OCI-LY7 (cell line): Measurements from ENCODE around the gene ATP2A1. TPM values are rescaled to one million over a fixed set of nuclear protein-coding genes. Genes with fewer than 3 reads are reported as not detected.

Experiments
- BruUV-seq: library from RNA; stranded (reverse); fragments of 400-500 nt; replicated peaks from 2 replicates; lab custom pipeline; 2021; lab: Mats Ljungman, UMichigan
- CTCF ChIA-PET: fragments of 300-600 bp; sonication (Branson Sonifier 250); formaldehyde crosslinking; loops from one replicate; lab custom pipeline; 2022; ENCODE audit warnings: antibody characterized with exemption; ENCODE audit not compliant: unreplicated experiment; lab: Charles Lee
- POLR2A ChIA-PET: fragments of 300-600 bp; sonication (Branson Sonifier 250); formaldehyde crosslinking; loops from one replicate; lab custom pipeline; 2022; ENCODE audit warnings: antibody characterized with exemption; lab: Charles Lee
- DNase-seq: peaks from one replicate; pipeline ENCODE4 v3.0.0-alpha.2; 2015; ENCODE audit warnings: low spot score
- H2AFZ ChIP-seq: fragments of 200-600 bp; sonication (generic), shearing (Covaris generic); 2 replicates; pipeline ENCODE4 v1.6.1; 2014; ENCODE audit warnings: mild to moderate bottlenecking, antibody characterized with exemption, low read length, moderate library complexity
- H3K27ac ChIP-seq: fragments of 200-600 bp; sonication (generic); 2 replicates; pipeline ENCODE4 v1.5.1; 2014; ENCODE audit warnings: mixed run types, low read depth, mild to moderate bottlenecking, moderate library complexity, low read length, inconsistent platforms; ENCODE audit not compliant: poor library complexity, severe bottlenecking
- H3K36me3 ChIP-seq: fragments of 200-600 bp; sonication (generic); 2 replicates; pipeline ENCODE4 v1.6.1; 2014; ENCODE audit warnings: mild to moderate bottlenecking, antibody characterized with exemption, low read length, moderate library complexity, mixed read lengths; ENCODE audit not compliant: insufficient read depth
- H3K4me1 ChIP-seq: fragments of 200-600 bp; sonication (generic); 2 replicates; pipeline ENCODE4 v1.5.1; 2014; ENCODE audit warnings: mild to moderate bottlenecking, low read length; ENCODE audit not compliant: insufficient read depth, poor library complexity, severe bottlenecking
- H3K4me2 ChIP-seq: fragments of 200-600 bp; sonication (generic); 2 replicates; pipeline ENCODE4 v1.6.1; 2014; ENCODE audit warnings: mild to moderate bottlenecking, low read length
- H3K4me3 ChIP-seq: fragments of 200-600 bp; sonication (generic); 2 replicates; pipeline ENCODE4 v1.5.1; 2014; ENCODE audit warnings: mild to moderate bottlenecking, low read depth, low read length; ENCODE audit not compliant: poor library complexity, severe bottlenecking
- H3K79me2 ChIP-seq: fragments of 200-600 bp; sonication (generic); 2 replicates; pipeline ENCODE4 v1.6.1; 2016; ENCODE audit warnings: low read depth, mild to moderate bottlenecking, low read length, moderate library complexity, mixed read lengths; ENCODE audit not compliant: insufficient read depth
- H3K9me2 ChIP-seq: fragments of 200-600 bp; sonication (generic); 2 replicates; pipeline ENCODE4 v1.6.1; 2016; ENCODE audit warnings: mild to moderate bottlenecking, low read length, mixed read lengths; ENCODE audit not compliant: insufficient read depth
- H3K9me3 ChIP-seq: fragments of 200-600 bp; sonication (generic); 2 replicates; pipeline ENCODE4 v1.6.1; 2014; ENCODE audit warnings: mild to moderate bottlenecking, mixed run types, low read length, mixed read lengths
- H4K20me1 ChIP-seq: fragments of 200-600 bp; sonication (generic); 2 replicates; pipeline ENCODE4 v1.6.1; 2014; ENCODE audit warnings: mild to moderate bottlenecking, antibody characterized with exemption, low read length, moderate library complexity, mixed read lengths; ENCODE audit not compliant: insufficient read depth
- CTCF ChIP-seq: fragments of 200-600 bp; sonication (generic); conservative IDR thresholded peaks from 2 replicates; pipeline ENCODE4 v1.5.1; 2014; ENCODE audit warnings: mild to moderate bottlenecking, antibody characterized with exemption, low read length, moderate library complexity, mixed read lengths
- EZH2phosphoT487 ChIP-seq: fragments of 200-600 bp; sonication (generic); IDR thresholded peaks from 2 replicates; pipeline ENCODE4 v1.6.1; 2018; ENCODE audit warnings: low read depth, borderline replicate concordance, mild to moderate bottlenecking, mixed run types, antibody characterized with exemption, low read length, moderate library complexity, mixed read lengths
- intact Hi-C: fragments of 100-400 bp; cut with micrococcal nuclease; formaldehyde crosslinking; loops from one replicate; pipeline ENCODE4 v1.10.0; 2022; ENCODE audit not compliant: unreplicated experiment
- total RNA-seq, 2 experiments: library from RNA; depleted of rRNA in 1 of 2; stranded (reverse); fragments of >200 nt in 1 of 2; shearing (Covaris generic) in 1 of 2; gene quantifications; 2 replicates each; pipeline ENCODE4 v1.2.3, GENCODE V29; 2014 to 2022

Gene ATP2A1
- total RNA-seq, 2 experiments from 2014 or later: 5.0 TPM

GRCh38 chr16:28898266-28898665 lies 20.0 kb downstream of the ATP2A1 start:
- H3K27ac ChIP-seq: no peak overlapping the region
- H3K4me1 ChIP-seq: no peaks in the 10 kb centered on the region
- intact Hi-C loops: no loop called here
- BruUV-seq: no TSS peak
- H3K36me3 ChIP-seq: peaks cover 46% of the 10 kb centered on the region
- no peak overlapping the region for H3K4me3 ChIP-seq
- no peaks in the 10 kb centered on the region for H3K79me2 ChIP-seq
- CTCF ChIA-PET: no interaction called here
- POLR2A ChIA-PET: interaction anchor here (0.6 kb wide), 1 partner anchor 30 kb away, joined by 5 read pairs; no protein-coding TSS in a partner anchor
- no peaks in the 10 kb centered on the region for H4K20me1 ChIP-seq
- TF ChIP-seq CTCF: no peak
- TF ChIP-seq EZH2phosphoT487: no peak
- H3K9me3 ChIP-seq: no peaks in the 10 kb centered on the region
- no peak for DNase-seq
- H3K4me2 ChIP-seq: no peak overlapping the region
- no peaks in the 10 kb centered on the region for H3K9me2 ChIP-seq
- H2AFZ ChIP-seq: no peak overlapping the region

- peaks cover 44% of the 10 kb centered on the region for H3K36me3 ChIP-seq
- H3K9me2 ChIP-seq: no peaks in the 10 kb centered on the region
- H4K20me1 ChIP-seq: no peaks in the 10 kb centered on the region
- TF ChIP-seq EZH2phosphoT487 (no peak), CTCF (no peak)
- no peak overlapping the region for H3K4me2 ChIP-seq
- intact Hi-C loops: no loop called here
- no peak overlapping the region for H2AFZ ChIP-seq
- H3K4me3 ChIP-seq: no peak overlapping the region
- H3K4me1 ChIP-seq: no peaks in the 10 kb centered on the region
- H3K79me2 ChIP-seq: no peaks in the 10 kb centered on the region
- H3K27ac ChIP-seq: no peak overlapping the region
- ChIA-PET POLR2A (interaction anchor here (0.7 kb wide), 1 partner anchor 8 kb away, joined by 4 read pairs; no protein-coding TSS in a partner anchor), CTCF (no interaction called here)
- BruUV-seq: no TSS peak
- no peaks in the 10 kb centered on the region for H3K9me3 ChIP-seq
- no peak for DNase-seq
Measured at GRCh38 chr16:28898942-28899341, 20.7 kb downstream of the ATP2A1 start.

GRCh38 chr16:28899882-28900590 lies 21.7 kb downstream of the ATP2A1 start:
- no peaks in the 10 kb centered on the region for H3K9me2 ChIP-seq
- POLR2A ChIA-PET: no interaction called here
- H3K4me1 ChIP-seq: no peaks in the 10 kb centered on the region
- H2AFZ ChIP-seq: no peak overlapping the region
- no TSS peak for BruUV-seq
- H3K79me2 ChIP-seq: no peaks in the 10 kb centered on the region
- no peak overlapping the region for H3K4me3 ChIP-seq
- H4K20me1 ChIP-seq: no peaks in the 10 kb centered on the region
- H3K27ac ChIP-seq: no peak overlapping the region
- TF ChIP-seq CTCF (no peak), EZH2phosphoT487 (no peak)
- DNase-seq: no peak
- no peaks in the 10 kb centered on the region for H3K9me3 ChIP-seq
- CTCF ChIA-PET: no interaction called here
- H3K4me2 ChIP-seq: no peak overlapping the region
- intact Hi-C loops: no loop called here
- peaks cover 44% of the 10 kb centered on the region for H3K36me3 ChIP-seq
